Stimulated activated CD8-positive, alpha-beta memory T cell treated with anti-CD3 and anti-CD28 coated beads, Interleukin-15, amount 100 ng/mL, for 1 hour (primary cell): Measurements from ENCODE around the gene SERPINH1.

ENCODE experiments used
- DNase-seq: peaks from one replicate; pipeline ENCODE4 v3.0.0-alpha.2; 2020; ENCODE audit warnings: low read depth

Gene SERPINH1

DNA sequence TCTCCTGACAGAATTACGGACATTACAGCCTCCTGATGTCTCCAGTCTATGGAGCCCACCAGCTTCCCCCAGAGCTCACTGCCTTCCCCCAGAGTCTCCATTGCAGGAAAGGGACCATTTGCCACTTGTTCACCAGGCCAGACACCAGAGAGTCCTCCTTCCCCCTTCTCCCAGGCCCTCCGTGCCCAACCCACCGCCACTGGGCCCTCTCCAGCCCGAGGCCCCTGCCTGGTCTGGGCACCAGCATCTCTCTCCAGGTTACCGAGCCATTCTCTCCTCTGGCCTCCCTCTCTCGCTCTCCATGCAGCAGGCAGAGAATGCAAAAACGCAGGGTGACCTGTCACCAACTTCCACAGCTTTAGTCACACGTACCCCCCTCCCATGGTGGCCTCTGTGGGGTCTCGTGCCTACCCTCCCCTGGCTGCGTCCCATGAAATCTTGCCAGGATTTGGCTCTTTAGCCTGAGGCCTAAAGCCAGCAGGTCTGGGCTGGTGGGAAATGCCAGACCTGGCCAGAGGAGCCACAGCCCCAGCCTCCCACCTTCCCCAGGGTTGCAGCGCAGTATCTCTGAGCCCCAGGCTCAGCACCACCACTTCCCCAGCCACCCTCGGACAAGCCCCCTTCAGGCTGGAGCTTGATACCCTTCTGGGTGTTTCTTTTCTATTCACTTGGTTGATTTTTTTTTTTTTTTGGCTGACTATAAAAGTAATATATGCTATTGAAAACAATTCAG lies 6.8 kb upstream of the SERPINH1 start:
- no peak for DNase-seq

- no peak for DNase-seq
These were observed 5.8 kb upstream of the SERPINH1 start for GRCh38 chr11:75556275-75556674.

DNA sequence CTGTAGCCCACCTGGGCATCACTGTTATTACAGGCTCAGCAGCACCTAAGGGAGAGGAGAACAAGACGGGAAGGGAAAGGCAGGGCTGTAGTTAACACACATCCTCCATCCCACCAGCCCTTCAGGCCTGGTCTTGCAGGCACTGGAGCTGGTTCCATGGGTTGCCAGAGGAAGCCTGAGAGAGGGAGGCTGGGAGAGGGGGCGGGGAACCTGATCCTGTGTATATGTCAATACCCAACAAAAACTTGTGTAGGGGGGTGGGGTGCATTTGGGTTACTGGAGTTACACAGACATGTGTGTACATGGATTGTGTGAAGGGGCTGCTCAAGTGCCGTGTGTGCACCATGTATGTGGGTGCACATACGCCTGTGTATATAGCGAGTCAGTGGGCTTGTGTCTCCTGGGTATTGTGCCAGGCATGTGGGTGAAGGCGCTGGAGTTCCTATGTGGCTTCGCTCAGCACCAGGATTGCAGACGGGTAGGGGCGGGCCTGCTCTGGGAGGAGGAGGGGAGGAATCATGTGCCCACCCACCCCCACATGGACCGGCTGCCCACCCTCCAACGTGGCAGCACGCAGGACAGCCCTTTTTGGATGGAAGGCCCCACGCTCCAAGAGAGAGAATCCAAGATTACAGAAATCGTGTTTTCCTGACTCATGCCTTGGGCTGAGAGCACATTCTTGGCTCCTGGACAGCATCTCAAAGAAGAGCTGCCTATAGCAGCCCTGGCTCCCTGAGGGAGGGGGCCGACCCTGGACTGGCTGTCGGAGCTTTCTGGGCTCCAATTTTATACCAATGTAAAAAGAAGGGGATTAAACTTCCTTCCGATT lies 4.2 kb upstream of the SERPINH1 start:
- DNase-seq: no peak

- no peak for DNase-seq
These were observed 2.9 kb upstream of the SERPINH1 start for GRCh38 chr11:75558939-75559843.

- DNase-seq: no peak
These were observed 1.4 kb upstream of the SERPINH1 start for GRCh38 chr11:75560644-75561043.

GRCh38 chr11:75561426-75562047 lies 516 bp upstream of the SERPINH1 start:
- no peak for DNase-seq

DNA sequence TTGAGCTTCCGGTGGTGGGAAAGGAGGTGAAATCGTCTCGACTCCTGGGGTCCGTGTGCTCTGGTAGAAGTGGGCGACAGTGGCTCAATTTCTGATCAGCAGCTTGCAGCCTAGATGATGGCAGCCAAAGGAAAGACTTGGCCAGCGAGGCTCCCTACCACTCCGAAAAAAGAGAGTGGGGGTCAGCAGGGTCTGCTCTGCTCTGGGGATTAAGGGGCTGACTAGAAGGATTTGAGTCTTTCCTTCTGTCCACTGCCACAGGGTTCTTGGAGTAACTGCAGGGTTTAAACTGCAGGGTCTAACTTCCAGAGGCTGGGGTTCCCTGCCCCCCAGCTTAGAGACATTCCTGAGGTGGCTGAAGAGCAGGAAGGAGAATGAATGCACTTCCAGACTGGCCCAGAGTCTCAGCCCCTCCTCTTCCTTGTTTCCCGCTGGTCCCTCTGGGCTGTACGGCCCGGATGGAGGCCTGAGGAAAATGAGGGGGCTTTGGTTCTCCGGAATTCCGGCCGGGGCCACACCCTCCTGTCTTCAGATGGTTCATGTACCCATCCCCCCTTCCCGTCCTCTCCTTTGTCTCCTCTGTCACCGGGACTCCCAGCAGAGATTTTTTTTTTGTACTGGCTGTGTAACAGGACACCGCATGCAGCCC lies 907 bp downstream of the SERPINH1 start:
- DNase-seq: no peak

- no peak for DNase-seq
These were observed 1.5 kb downstream of the SERPINH1 start for GRCh38 chr11:75563501-75563977.

DNA sequence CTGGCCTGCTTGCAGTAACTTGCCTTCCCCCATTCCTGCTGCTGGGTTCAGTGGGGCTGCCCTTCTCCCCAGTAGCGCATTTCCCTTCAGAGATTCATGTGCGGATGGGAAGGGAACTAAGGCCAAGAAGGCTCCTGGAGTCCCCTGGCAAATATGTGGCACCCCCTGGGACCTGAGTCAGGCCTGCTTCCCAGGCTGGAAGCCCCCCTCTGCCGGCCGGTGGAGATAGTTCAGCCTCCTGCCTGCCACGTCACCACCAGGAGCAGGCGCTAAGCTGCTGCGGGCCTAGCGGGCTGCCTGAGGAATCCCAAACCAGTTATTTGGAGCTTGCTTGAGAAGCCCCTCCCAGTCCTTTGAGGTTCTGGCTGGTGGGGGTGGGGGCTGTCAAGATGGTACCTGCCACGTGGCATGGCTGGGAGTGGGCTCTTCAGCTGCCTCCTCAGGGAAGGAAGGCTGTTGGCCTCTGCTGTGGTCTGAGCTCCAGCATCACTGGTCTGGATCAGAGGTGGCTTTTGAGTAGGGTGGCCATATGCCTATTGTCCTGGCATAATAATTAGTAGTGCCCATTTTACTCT lies 2.0 kb downstream of the SERPINH1 start:
- no peak for DNase-seq

GRCh38 chr11:75565221-75565814 lies 3.3 kb downstream of the SERPINH1 start:
- DNase-seq: no peak

DNA sequence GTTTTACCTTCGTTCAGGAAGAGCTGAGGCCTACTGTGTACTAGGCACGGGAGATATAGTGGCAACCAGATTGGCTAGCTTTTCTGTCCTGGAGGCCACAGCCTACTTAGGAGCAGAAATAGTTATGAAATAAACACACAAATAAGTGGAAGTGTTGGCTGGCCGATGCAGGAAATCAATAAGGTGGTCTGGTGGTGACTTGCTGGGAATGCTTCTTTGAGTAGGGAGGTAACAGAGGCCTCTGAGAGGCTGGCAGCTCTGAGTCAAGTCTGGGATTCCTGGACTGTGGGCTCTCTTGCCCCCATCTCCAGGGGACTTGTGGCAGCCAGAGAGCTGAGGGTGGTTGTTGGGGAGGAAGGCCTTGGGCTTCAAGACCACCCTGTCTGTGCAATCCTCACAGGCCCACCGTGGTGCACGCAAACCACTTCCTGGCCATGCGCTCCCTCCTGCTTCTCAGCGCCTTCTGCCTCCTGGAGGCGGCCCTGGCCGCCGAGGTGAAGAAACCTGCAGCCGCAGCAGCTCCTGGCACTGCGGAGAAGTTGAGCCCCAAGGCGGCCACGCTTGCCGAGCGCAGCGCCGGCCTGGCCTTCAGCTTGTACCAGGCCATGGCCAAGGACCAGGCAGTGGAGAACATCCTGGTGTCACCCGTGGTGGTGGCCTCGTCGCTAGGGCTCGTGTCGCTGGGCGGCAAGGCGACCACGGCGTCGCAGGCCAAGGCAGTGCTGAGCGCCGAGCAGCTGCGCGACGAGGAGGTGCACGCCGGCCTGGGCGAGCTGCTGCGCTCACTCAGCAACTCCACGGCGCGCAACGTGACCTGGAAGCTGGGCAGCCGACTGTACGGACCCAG lies 4.1 kb downstream of the SERPINH1 start:
- DNase-seq: no peak

DNA sequence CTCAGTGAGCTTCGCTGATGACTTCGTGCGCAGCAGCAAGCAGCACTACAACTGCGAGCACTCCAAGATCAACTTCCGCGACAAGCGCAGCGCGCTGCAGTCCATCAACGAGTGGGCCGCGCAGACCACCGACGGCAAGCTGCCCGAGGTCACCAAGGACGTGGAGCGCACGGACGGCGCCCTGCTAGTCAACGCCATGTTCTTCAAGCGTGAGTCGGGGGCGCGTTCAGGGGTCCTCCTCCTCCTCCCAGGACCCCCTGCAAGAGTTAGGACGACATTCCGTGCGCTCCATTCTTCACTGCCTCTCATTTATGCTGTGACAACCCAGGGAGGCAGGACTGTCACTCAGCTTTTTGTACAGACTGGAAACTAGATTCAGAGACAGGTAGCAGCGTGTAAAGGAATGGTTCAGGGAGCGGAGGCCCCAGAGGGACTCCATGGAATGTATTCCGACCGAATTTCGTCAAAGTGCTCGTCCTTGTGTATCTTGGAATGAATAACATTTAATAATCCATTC lies 4.8 kb downstream of the SERPINH1 start:
- no peak for DNase-seq

DNA sequence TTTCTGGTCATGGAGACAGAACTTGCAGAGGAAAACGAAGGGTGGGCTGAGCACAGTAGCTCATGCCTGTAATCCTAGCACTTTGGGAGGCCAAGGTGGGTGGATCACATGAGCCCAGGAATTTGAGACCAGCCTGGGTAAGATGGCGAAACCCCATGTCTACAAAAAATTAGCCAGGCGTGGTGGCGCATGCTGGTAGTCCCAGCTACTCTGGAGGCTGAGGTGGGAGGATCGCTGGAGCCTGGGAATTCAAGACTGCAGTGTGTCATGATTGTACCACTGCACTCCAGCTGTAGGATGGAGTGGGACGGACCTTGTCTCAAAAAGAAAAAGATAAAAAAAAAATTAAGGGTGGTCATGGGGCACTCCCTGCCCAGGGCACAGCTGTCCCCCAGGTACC lies 5.9 kb downstream of the SERPINH1 start:
- no peak for DNase-seq

DNA sequence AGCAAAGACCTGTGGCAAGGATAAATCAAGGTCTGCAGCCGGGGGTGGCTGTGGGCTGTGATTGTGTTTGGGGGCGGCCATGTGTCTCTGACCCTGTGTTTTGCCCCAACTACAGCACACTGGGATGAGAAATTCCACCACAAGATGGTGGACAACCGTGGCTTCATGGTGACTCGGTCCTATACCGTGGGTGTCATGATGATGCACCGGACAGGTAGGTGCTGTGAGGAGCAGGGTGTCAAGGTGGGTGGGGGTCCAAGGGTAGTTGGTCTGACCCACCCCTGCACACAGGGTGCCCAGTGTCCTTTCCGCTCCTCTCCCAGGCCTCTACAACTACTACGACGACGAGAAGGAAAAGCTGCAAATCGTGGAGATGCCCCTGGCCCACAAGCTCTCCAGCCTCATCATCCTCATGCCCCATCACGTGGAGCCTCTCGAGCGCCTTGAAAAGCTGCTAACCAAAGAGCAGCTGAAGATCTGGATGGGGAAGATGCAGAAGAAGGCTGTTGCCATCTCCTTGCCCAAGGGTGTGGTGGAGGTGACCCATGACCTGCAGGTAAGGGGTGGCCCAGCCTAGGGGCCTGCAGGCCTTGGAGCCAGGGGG lies 6.7 kb downstream of the SERPINH1 start:
- no peak for DNase-seq

DNA sequence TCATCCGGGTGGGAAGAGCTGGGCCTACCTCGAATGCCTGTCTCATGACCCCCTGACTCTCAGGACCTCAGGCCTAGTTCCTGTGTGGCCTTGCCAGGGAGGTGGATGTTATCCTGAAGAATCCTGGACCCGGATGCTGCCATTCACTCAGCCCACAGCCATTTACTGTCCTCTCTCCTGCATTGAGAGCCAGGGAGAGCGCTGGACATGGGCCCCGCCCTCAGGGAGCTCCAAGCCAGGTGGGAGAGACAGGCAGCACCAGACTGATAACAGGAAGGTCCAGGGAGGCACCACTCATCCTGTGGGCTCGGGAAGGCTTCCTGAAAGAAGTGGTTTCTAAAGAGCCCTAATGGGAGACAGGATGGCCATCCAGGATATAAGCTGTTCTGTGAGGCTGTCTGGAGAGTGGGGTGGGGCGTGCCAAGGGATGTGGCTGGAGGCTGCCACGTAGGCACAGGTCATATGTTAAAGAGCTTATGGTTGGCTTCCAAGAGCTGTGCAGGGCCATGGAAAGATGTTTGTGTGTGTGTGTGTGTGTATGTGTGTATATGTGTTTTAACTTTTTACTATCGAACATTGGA lies 8.6 kb downstream of the SERPINH1 start:
- DNase-seq: no peak

DNA sequence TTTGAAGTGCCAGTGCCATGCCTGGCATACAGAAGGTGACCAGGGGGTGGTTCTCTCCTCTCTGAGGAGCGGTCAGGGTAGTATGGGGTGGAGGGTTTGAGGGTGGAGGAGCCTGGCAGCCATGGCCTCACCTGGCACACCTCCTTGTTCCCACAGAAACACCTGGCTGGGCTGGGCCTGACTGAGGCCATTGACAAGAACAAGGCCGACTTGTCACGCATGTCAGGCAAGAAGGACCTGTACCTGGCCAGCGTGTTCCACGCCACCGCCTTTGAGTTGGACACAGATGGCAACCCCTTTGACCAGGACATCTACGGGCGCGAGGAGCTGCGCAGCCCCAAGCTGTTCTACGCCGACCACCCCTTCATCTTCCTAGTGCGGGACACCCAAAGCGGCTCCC lies 9.6 kb downstream of the SERPINH1 start:
- no peak for DNase-seq

DNA sequence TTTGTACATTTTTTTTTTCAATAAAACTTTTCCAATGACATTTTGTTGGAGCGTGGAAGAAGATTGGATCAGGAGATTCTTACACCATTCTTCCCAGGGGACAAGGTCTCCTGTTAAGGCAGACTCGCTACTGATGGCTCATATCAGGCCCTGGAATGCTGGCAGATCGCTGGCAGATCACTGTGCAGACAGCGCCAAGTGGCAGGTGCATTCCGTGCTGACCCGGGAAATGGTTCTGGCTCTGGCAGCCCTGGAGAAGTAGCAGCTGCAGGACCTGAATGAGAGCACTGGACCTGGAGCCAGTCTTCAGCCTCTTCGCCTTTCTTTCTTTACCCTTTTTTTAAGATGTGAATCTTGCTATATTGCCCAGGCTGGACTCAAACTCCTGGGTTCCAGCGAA lies 10.7 kb downstream of the SERPINH1 start:
- DNase-seq: no peak
